OCI-LY7 (cell line): ENCODE measurements around the gene MDGA2.

Source experiments
- CTCF ChIP-seq: fragments of 200-600 bp; sonication (generic); conservative IDR thresholded peaks from 2 replicates; pipeline ENCODE4 v1.5.1; 2014; ENCODE audit warnings: mild to moderate bottlenecking, antibody characterized with exemption, low read length, moderate library complexity, mixed read lengths
- EZH2phosphoT487 ChIP-seq: fragments of 200-600 bp; sonication (generic); IDR thresholded peaks from 2 replicates; pipeline ENCODE4 v1.6.1; 2018; ENCODE audit warnings: low read depth, borderline replicate concordance, mild to moderate bottlenecking, mixed run types, antibody characterized with exemption, low read length, moderate library complexity, mixed read lengths

DNA sequence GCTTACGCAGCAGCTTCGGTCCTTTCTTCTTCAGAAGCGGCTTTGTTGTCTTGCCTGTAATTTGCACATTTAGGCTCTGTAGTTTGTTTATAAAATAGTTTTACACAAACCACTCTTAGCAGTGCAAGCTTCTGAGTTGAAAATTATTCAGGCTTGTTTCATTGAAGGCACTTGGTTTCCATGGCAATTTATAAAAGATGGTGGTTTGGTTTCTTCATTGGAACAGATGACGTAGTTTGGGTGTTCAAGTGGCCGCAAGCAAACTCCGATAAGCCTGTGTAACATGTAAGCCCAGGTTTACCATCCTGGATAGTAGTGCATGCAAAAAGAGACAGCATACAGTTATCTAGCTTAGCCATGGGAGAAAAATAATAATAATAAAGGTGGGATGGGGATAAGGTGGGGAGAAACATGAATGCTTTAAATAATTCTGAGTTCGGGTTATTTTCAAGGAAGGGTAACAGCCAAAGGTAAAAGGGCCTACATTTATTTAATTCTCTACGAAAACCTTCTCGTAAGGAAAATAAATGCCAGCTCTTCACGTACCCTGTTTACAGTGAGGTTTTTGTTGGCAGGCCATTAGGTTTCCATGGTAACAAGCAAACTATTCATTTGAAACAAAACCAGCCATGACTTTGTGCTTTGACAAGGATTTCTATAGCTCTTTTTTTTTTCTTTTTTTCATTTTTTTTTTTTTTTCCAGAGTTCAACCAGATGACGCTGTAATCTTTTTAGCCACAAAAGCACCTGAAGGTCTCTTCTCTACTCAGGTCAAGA, 834.3 kb downstream of the MDGA2 start:
- TF ChIP-seq CTCF (no peak), EZH2phosphoT487 (no peak)
